ENCODE results near the gene SPRR5. TPM values are rescaled to one million over a fixed set of nuclear protein-coding genes. Genes with fewer than 3 reads are reported as not detected.

The SPRR5 gene
- total RNA-seq, 1 donor: not detected

DNA sequence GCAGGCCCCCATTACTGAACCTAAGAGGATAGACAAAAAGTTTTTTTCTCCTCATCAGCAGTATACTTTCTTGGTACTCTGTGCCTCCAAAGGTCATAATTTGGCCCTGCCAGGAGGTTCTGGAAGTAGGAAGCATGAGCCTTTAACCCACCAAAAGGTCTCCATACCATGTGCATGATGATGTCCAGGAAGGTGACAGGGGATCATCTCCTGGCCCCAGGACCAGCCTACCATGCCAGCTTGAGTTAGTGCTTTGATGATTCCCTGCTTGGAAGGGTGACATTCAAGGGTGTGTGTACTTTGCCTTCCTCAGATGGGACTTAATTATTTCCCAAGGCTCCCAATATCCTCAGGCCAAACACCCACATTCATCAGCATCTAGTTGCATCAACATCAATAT is 30.6 kb downstream of the SPRR5 start:
- H3K4me2 ChIP-seq (ENCODE audit: insufficient read depth, low read length): no peak overlapping the region
- no peaks in the 10 kb centered on the region for H3K9me3 ChIP-seq (ENCODE audit: low read depth, low read length)
- no peaks in the 10 kb centered on the region for H3K27me3 ChIP-seq (ENCODE audit: insufficient read depth, low read length)
- H4K20me1 ChIP-seq (ENCODE audit: insufficient read depth, low read length): no peaks in the 10 kb centered on the region
- H3K36me3 ChIP-seq (ENCODE audit: insufficient read depth, low read length): no peaks in the 10 kb centered on the region
- TF ChIP-seq, protein P1, sequence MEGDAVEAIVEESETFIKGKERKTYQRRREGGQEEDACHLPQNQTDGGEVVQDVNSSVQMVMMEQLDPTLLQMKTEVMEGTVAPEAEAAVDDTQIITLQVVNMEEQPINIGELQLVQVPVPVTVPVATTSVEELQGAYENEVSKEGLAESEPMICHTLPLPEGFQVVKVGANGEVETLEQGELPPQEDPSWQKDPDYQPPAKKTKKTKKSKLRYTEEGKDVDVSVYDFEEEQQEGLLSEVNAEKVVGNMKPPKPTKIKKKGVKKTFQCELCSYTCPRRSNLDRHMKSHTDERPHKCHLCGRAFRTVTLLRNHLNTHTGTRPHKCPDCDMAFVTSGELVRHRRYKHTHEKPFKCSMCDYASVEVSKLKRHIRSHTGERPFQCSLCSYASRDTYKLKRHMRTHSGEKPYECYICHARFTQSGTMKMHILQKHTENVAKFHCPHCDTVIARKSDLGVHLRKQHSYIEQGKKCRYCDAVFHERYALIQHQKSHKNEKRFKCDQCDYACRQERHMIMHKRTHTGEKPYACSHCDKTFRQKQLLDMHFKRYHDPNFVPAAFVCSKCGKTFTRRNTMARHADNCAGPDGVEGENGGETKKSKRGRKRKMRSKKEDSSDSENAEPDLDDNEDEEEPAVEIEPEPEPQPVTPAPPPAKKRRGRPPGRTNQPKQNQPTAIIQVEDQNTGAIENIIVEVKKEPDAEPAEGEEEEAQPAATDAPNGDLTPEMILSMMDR (IDR thresholded peaks at IDR 0.05; ENCODE audit: extremely low read depth, low read depth, low read length): no peak
- H3K27ac ChIP-seq (ENCODE audit: low read depth, low read length): no peak overlapping the region
- no peak for DNase-seq (ENCODE audit: insufficient read length, low spot score, missing footprints)
- no peak overlapping the region for H3K4me3 ChIP-seq (ENCODE audit: insufficient read depth, low read length)
- no peaks in the 10 kb centered on the region for H3K79me2 ChIP-seq (ENCODE audit: insufficient read depth, low read length)
- no peaks in the 10 kb centered on the region for H3K4me1 ChIP-seq (ENCODE audit: insufficient read depth, low read length)
- no peak overlapping the region for H2AFZ ChIP-seq (ENCODE audit: low read length)

DNA sequence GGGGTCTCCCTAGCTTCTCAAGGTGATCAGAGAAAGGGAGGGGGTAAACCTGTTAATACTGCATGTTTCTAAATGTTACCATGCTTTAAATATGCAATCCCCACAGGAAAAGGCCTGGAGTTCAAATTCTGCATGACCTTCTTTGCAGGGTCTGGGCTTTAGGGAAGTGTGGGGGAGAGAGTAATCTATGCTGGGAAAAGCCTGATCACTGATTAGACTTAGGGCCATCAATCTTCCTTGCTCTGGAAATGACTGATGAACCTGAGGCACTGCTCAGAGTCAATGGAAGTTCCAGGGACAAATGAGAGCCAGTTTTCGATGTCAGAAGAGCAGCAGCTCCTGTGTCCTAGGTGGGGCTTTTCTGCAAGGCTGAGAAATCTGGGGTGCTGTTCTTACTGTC is 33.7 kb downstream of the SPRR5 start:
- no peaks in the 10 kb centered on the region for H3K9me3 ChIP-seq (ENCODE audit: low read depth, low read length)
- no peaks in the 10 kb centered on the region for H3K36me3 ChIP-seq (ENCODE audit: insufficient read depth, low read length)
- H3K27ac ChIP-seq (ENCODE audit: low read depth, low read length): no peak overlapping the region
- no peaks in the 10 kb centered on the region for H3K4me1 ChIP-seq (ENCODE audit: insufficient read depth, low read length)
- H3K27me3 ChIP-seq (ENCODE audit: insufficient read depth, low read length): no peaks in the 10 kb centered on the region
- no peak for DNase-seq (ENCODE audit: insufficient read length, low spot score, missing footprints)
- no peaks in the 10 kb centered on the region for H4K20me1 ChIP-seq (ENCODE audit: insufficient read depth, low read length)
- no peaks in the 10 kb centered on the region for H3K79me2 ChIP-seq (ENCODE audit: insufficient read depth, low read length)
- no peak overlapping the region for H3K4me2 ChIP-seq (ENCODE audit: insufficient read depth, low read length)
- no peak overlapping the region for H3K4me3 ChIP-seq (ENCODE audit: insufficient read depth, low read length)
- TF ChIP-seq, protein P1 (IDR thresholded peaks at IDR 0.05; ENCODE audit: extremely low read depth, low read depth, low read length): no peak
- no peak overlapping the region for H2AFZ ChIP-seq (ENCODE audit: low read length)

DNA sequence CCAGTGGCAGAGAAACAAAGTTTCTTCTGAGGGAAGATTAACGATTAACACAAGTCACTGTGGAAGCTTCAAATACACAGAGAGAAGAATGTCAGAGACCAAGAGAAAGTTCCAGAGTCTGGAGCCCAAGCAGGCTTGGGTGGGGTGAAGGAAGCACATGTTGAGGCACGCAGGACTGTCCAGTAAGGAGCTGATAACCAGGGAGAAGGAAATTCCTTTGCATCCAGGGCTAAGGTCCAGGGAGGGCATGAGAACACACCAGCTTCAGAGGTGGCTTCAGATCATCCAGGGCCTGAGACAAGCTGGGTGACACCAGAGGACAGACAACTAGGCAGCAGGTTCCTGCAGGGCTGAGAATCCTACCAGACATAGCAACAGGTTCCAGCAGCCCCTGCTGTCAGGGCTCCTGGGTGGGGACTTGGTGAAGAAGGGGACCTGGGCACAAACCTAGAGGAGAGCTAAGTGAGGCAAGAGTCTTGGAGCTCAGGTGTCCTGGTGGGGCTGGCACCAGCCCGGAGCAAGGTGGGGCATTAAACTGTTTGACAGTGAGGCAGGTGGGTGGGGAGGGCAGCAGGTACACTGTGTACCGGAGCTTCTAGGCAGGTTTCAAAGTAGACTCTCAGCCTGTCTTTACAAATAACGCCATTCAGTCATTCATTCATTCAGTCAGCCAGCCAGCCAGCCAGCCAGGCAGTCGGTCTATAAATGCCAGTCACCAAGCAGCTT is 34.3 kb downstream of the SPRR5 start:
- no peaks in the 10 kb centered on the region for H3K79me2 ChIP-seq (ENCODE audit: insufficient read depth, low read length)
- no peak overlapping the region for H2AFZ ChIP-seq (ENCODE audit: low read length)
- no peak overlapping the region for H3K4me3 ChIP-seq (ENCODE audit: insufficient read depth, low read length)
- peak; percentile 26 for DNase-seq (ENCODE audit: insufficient read length, low spot score, missing footprints)
- H3K36me3 ChIP-seq (ENCODE audit: insufficient read depth, low read length): no peaks in the 10 kb centered on the region
- H3K4me1 ChIP-seq (ENCODE audit: insufficient read depth, low read length): no peaks in the 10 kb centered on the region
- no peaks in the 10 kb centered on the region for H3K27me3 ChIP-seq (ENCODE audit: insufficient read depth, low read length)
- H3K27ac ChIP-seq (ENCODE audit: low read depth, low read length): no peak overlapping the region
- no peak overlapping the region for H3K4me2 ChIP-seq (ENCODE audit: insufficient read depth, low read length)
- TF ChIP-seq, protein P1 (IDR thresholded peaks at IDR 0.05; ENCODE audit: extremely low read depth, low read depth, low read length): no peak
- no peaks in the 10 kb centered on the region for H3K9me3 ChIP-seq (ENCODE audit: low read depth, low read length)
- H4K20me1 ChIP-seq (ENCODE audit: insufficient read depth, low read length): no peaks in the 10 kb centered on the region

- Histone ChIP-seq H3K79me2 (ENCODE audit: insufficient read depth, low read length) (no peaks in the 10 kb centered on the region), H4K20me1 (ENCODE audit: insufficient read depth, low read length) (no peaks in the 10 kb centered on the region), H2AFZ (ENCODE audit: low read length) (no peak overlapping the region), H3K4me3 (ENCODE audit: insufficient read depth, low read length) (no peak overlapping the region), H3K36me3 (ENCODE audit: insufficient read depth, low read length) (no peaks in the 10 kb centered on the region), H3K27me3 (ENCODE audit: insufficient read depth, low read length) (no peaks in the 10 kb centered on the region), H3K27ac (ENCODE audit: low read depth, low read length) (no peak overlapping the region), H3K9me3 (ENCODE audit: low read depth, low read length) (no peaks in the 10 kb centered on the region), H3K4me2 (ENCODE audit: insufficient read depth, low read length) (no peak overlapping the region), H3K4me1 (ENCODE audit: insufficient read depth, low read length) (no peaks in the 10 kb centered on the region)
- TF ChIP-seq, protein P1 (IDR thresholded peaks at IDR 0.05; ENCODE audit: extremely low read depth, low read depth, low read length): no peak
- no peak for DNase-seq (ENCODE audit: insufficient read length, low spot score, missing footprints)
These were observed 35.1 kb downstream of the SPRR5 start for GRCh38 chr1:152982076-152982475.

Data from osteoblast (primary cell).